GM12865 (cell line): ENCODE measurements around the gene SHISA9.

Experiments used
- DNase-seq: peaks from one replicate; pipeline ENCODE4 v3.0.0; 2010; ENCODE audit warnings: low read depth
- H3K4me3 ChIP-seq: 2 replicates; pipeline ENCODE4 v1.5.1; 2011; ENCODE audit warnings: mild to moderate bottlenecking, low read depth, low read length, control low read depth
- TF ChIP-seq, protein P1 (sequence below): IDR thresholded peaks from 2 replicates; pipeline ENCODE4 v1.5.1; 2011; ENCODE audit warnings: low read length, control low read depth, low read depth, inconsistent platforms; ENCODE audit not compliant: insufficient read depth; ENCODE audit errors: missing control alignments

SHISA9 gene

DNA sequence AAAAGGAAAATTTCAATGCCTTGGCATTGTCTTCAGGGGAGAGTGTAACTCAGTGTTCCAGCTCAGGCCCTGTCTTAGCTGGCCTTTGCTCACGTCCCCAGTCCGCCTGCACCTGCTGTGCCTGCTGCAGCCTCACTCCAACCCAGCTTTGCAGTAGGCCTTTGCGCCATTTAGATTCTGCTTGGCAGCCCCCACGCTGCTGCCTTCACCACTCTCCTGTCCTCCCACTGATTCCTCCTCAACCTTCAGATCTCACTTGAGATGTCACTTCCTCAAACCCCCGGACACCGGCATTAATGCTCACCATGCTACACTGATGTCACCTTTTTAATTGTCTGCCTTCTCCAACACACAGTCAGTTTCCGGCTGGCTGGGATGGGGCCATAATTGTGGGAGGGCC, 166.2 kb downstream of the SHISA9 start:
- TF ChIP-seq, protein P1, sequence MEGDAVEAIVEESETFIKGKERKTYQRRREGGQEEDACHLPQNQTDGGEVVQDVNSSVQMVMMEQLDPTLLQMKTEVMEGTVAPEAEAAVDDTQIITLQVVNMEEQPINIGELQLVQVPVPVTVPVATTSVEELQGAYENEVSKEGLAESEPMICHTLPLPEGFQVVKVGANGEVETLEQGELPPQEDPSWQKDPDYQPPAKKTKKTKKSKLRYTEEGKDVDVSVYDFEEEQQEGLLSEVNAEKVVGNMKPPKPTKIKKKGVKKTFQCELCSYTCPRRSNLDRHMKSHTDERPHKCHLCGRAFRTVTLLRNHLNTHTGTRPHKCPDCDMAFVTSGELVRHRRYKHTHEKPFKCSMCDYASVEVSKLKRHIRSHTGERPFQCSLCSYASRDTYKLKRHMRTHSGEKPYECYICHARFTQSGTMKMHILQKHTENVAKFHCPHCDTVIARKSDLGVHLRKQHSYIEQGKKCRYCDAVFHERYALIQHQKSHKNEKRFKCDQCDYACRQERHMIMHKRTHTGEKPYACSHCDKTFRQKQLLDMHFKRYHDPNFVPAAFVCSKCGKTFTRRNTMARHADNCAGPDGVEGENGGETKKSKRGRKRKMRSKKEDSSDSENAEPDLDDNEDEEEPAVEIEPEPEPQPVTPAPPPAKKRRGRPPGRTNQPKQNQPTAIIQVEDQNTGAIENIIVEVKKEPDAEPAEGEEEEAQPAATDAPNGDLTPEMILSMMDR = no peak
- no peak overlapping the region for H3K4me3 ChIP-seq
- no peak for DNase-seq

- TF ChIP-seq, protein P1 = no peak
- H3K4me3 ChIP-seq = no peak overlapping the region
- no peak for DNase-seq
Observed at GRCh38 chr16:13068912-13069583, 167.7 kb downstream of the SHISA9 start.

DNA sequence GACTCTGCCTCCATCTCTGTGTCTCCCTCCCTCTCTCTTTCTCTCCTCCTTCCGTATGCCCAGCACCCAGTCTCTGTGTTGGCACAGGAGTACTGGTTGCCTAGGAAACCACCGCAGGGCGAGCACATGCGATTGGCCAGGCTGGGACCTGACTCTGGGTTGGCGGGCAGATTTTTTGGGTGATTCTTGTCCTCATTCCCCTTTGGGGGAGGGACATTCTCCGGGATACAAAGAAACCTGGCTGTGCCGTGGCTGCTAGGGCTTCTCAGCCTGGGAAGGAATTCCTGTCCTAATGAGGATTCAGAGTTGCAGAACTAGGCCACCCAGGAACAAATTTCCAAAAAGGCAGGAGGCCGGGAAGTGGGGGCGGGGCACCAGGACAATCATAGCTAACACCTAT, 168.9 kb downstream of the SHISA9 start:
- TF ChIP-seq, protein P1 = no peak
- no peak overlapping the region for H3K4me3 ChIP-seq
- no peak for DNase-seq

- no peak for DNase-seq
- no peak overlapping the region for H3K4me3 ChIP-seq
- TF ChIP-seq, protein P1 = no peak
Observed at GRCh38 chr16:13076878-13077277, 175.5 kb downstream of the SHISA9 start.

DNA sequence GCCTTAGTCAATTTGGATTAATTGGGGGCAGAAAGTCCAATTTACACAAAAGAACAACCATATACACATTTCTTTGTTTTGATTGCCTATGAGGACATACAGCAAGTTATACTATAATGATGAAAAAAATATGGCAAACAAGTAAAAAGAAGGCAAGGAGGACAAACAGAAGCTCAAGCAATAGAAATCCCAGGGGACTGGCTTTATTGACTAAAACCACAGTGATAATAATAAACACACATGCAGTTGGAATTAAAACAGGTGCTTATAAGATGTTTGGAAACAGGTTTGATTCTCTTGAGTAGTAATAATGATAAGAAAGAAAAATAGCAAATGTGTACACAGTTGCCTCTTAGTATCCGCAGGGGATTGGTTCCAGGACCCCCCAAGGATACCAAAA, 176.4 kb downstream of the SHISA9 start:
- no peak overlapping the region for H3K4me3 ChIP-seq
- TF ChIP-seq, protein P1 = no peak
- no peak for DNase-seq

DNA sequence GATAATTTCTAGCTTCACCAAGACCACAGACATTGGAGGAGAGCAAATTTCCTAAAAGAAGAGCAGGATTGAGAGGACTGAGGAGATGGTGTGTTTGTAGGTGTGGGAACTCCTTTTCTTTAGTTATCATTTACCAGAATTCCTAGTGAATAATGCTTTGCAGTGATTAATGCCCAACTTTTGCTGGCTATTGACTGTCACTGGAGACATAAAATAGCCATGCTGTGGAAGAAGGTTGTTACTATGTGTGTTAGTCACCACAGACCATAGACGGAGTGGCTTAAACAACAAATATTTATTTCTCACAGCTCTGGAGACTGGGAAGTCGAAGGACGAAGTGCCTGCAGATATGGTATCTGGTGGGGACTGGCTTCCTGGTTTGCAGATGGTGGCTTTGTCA, 179.1 kb downstream of the SHISA9 start:
- TF ChIP-seq, protein P1 = no peak
- no peak for DNase-seq
- H3K4me3 ChIP-seq = no peak overlapping the region

GRCh38 chr16:13081825-13082331, 180.5 kb downstream of the SHISA9 start:
- TF ChIP-seq, protein P1 = no peak
- DNase-seq = no peak
- H3K4me3 ChIP-seq = no peak overlapping the region
